B cell (primary cell): ENCODE measurements around the gene SCAMP4.

Source experiments
- EZH2 ChIP-seq: IDR thresholded peaks from 2 replicates; pipeline ENCODE4 v1.6.1; 2012; ENCODE audit warnings: borderline replicate concordance, low read depth, mild to moderate bottlenecking, moderate library complexity, low read length; ENCODE audit not compliant: insufficient read depth, poor library complexity, severe bottlenecking
- TF ChIP-seq, protein P1 (sequence below): fragments of 200-600 bp; IDR thresholded peaks from one replicate; pipeline ENCODE4 v1.8.0; 2022; ENCODE audit warnings: antibody characterized with exemption, mild to moderate bottlenecking

DNA sequence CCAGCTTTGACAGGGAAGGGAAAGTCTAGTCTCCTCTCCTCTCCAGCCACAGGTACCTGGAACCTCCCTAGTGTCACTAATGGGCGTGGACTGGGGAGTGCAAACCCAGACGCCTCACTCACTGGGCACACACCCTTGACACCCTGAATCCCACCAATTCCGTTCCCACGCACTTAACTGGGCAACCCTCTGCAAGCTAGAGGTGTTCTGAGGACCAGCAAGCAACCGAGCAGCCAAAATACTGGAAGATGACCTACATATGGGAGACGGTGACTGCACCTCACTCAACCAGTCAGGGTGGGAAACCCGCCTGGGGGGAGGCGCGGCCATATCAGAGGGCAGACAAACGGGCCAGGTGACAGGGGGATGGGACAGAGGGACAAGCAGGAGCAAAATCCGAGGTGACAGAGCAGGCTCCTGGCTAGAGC is 20.9 kb upstream of the SCAMP4 start:
- no peak for TF ChIP-seq EZH2
- TF ChIP-seq, protein P1, sequence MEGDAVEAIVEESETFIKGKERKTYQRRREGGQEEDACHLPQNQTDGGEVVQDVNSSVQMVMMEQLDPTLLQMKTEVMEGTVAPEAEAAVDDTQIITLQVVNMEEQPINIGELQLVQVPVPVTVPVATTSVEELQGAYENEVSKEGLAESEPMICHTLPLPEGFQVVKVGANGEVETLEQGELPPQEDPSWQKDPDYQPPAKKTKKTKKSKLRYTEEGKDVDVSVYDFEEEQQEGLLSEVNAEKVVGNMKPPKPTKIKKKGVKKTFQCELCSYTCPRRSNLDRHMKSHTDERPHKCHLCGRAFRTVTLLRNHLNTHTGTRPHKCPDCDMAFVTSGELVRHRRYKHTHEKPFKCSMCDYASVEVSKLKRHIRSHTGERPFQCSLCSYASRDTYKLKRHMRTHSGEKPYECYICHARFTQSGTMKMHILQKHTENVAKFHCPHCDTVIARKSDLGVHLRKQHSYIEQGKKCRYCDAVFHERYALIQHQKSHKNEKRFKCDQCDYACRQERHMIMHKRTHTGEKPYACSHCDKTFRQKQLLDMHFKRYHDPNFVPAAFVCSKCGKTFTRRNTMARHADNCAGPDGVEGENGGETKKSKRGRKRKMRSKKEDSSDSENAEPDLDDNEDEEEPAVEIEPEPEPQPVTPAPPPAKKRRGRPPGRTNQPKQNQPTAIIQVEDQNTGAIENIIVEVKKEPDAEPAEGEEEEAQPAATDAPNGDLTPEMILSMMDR, result no peak
